Measurements from ENCODE around the gene LRRC61. TPM values are rescaled to one million over a fixed set of nuclear protein-coding genes. Genes with fewer than 3 reads are reported as not detected.

LRRC61 gene
- total RNA-seq, 1 donor from 2014 or later: 26.3 TPM

DNA sequence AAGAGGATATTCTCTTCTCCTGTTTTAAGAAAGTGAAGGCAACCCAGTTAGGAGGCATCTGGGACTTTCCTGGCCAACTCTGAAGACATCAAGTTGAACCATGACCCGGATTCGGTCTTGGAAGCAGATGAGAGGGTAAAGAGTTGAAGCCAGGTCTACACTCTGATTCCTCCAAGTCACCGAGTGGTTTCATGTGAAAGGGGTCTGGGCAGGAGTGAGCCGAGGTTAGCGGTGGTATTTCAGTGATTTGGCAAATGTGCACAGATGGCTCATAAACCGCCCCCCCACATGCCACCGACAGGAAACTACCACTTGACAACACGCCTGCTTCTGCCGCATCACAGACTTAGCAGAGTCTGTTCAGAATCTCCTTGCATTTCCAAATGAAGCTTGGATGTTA lies 34.1 kb downstream of the LRRC61 start:
- peaks cover 2% of the 10 kb centered on the region for H3K27me3 Mint-ChIP-seq (ENCODE audit: low read depth)
- no peaks in the 10 kb centered on the region for H3K36me3 Mint-ChIP-seq (ENCODE audit: low read depth)
- no peak for TF ChIP-seq CTCF (conservative IDR thresholded peaks at IDR 0.05)
- peaks cover 18% of the 10 kb centered on the region for H3K4me1 Mint-ChIP-seq
- no peak for DNase-seq (ENCODE audit: low read depth, low spot score)
- no peaks in the 10 kb centered on the region for H3K9me3 Mint-ChIP-seq
- H3K27ac Mint-ChIP-seq (ENCODE audit: unreplicated experiment): no peak overlapping the region
- no peak overlapping the region for H3K4me3 Mint-ChIP-seq

GRCh38 chr7:150357771-150358427 lies 34.7 kb downstream of the LRRC61 start:
- no peak for TF ChIP-seq CTCF (conservative IDR thresholded peaks at IDR 0.05)
- H3K9me3 Mint-ChIP-seq: no peaks in the 10 kb centered on the region
- H3K36me3 Mint-ChIP-seq (ENCODE audit: low read depth): no peaks in the 10 kb centered on the region
- H3K27ac Mint-ChIP-seq (ENCODE audit: unreplicated experiment): no peak overlapping the region
- peaks cover 2% of the 10 kb centered on the region for H3K27me3 Mint-ChIP-seq (ENCODE audit: low read depth)
- H3K4me1 Mint-ChIP-seq: peaks cover 23% of the 10 kb centered on the region
- no peak for DNase-seq (ENCODE audit: low read depth, low spot score)
- H3K4me3 Mint-ChIP-seq: no peak overlapping the region

GRCh38 chr7:150358433-150358832 lies 35.3 kb downstream of the LRRC61 start:
- no peak for TF ChIP-seq CTCF (conservative IDR thresholded peaks at IDR 0.05)
- H3K9me3 Mint-ChIP-seq: no peaks in the 10 kb centered on the region
- H3K27me3 Mint-ChIP-seq (ENCODE audit: low read depth): no peaks in the 10 kb centered on the region
- peaks cover 23% of the 10 kb centered on the region for H3K4me1 Mint-ChIP-seq
- H3K27ac Mint-ChIP-seq (ENCODE audit: unreplicated experiment): no peak overlapping the region
- no peak for DNase-seq (ENCODE audit: low read depth, low spot score)
- no peak overlapping the region for H3K4me3 Mint-ChIP-seq
- H3K36me3 Mint-ChIP-seq (ENCODE audit: low read depth): no peaks in the 10 kb centered on the region

DNA sequence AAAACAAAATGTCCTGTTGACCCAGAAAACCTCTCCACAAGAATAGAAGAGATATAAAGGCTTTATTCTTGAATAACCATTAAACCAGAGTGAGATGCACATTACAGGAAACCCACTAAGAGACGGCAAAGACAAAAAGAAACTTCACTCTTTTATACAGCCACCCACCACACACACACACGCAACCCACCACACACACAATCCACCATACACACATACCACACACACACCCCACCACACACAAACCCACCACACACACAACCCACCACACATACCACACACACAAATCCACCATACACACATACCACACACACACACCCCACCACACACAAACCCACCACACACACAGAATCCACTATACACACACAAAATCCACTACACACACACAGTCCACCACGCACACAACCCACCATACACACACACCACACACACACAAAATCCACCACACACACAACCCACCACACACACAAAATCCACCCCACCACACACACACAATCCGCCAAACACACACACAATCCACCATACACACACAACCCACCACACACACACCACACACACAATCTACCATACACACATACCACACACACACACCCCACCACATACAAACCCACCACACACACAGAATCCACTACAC lies 36.0 kb downstream of the LRRC61 start:
- TF ChIP-seq CTCF (conservative IDR thresholded peaks at IDR 0.05): no peak
- Mint-ChIP-seq H3K27ac (ENCODE audit: unreplicated experiment) (no peak overlapping the region), H3K4me1 (peaks cover 23% of the 10 kb centered on the region), H3K9me3 (no peaks in the 10 kb centered on the region), H3K27me3 (ENCODE audit: low read depth) (no peaks in the 10 kb centered on the region), H3K4me3 (no peak overlapping the region), H3K36me3 (ENCODE audit: low read depth) (no peaks in the 10 kb centered on the region)
- no peak for DNase-seq (ENCODE audit: low read depth, low spot score)

DNA sequence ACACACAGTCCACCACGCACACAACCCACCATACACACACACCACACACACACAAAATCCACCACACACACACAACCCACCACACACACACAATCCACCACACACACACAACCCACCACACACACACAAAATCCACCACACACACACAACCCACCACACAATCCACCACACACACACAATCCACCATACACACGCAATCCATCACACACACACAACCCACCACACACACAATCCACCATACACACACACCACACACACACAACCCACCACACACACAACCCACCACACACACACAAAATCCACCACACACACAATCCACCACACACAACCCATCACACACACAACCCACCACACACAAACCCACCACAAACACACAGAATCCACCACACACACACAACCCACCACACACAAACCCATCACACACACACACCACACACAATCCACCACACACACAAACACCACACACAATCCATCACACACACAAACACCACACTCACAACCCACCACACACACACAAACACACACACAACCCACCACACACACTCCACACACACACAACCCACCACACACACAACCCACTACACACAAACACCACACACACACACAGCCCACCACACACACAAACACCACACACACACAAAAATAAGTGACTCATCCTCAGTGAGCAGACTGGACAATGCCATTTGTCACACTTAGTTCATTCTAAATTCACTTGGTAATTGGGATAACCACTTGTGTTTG lies 36.6 kb downstream of the LRRC61 start:
- Mint-ChIP-seq H3K27ac (ENCODE audit: unreplicated experiment) (no peak overlapping the region), H3K36me3 (ENCODE audit: low read depth) (no peaks in the 10 kb centered on the region), H3K9me3 (no peaks in the 10 kb centered on the region), H3K4me1 (peaks cover 23% of the 10 kb centered on the region), H3K27me3 (ENCODE audit: low read depth) (no peaks in the 10 kb centered on the region), H3K4me3 (no peak overlapping the region)
- DNase-seq (ENCODE audit: low read depth, low spot score): no peak
- no peak for TF ChIP-seq CTCF (conservative IDR thresholded peaks at IDR 0.05)

Data from neural crest cell (in vitro differentiated cells).